Posterior vena cava (tissue), 2 donors: ENCODE data around the gene RAB34. TPM values are rescaled to one million over a fixed set of nuclear protein-coding genes. Genes with fewer than 3 reads are reported as not detected.
A peak's percentile ranks its signal among the peaks of the same experiment; 100 is the strongest.

Experiments used
- DNase-seq: peaks from one replicate; pipeline ENCODE4 v3.0.0-alpha.2; 2020; ENCODE audit warnings: low spot score
- intact Hi-C, 2 donors: fragments of 100-400 bp; cut with DNase I; formaldehyde crosslinking; loops; one replicate each; pipeline versions ENCODE4 v1.14.1 to v1.14.2; 2022 to 2023
- long read RNA-seq, 2 donors: library from polyadenylated mRNA; unstranded; transcript quantifications; one replicate each; pipeline ENCODE4 v2.0.0, GENCODE V29; 2020 to 2021
- total RNA-seq, 2 donors: library from RNA; stranded (reverse); fragmentation: NEBNext Ultra II Directional; extraction: Animal tissue kit (Norgen Biotek cat#: 25700); gene quantifications; one replicate each; pipeline ENCODE4 v1.2.1, GENCODE V29; 2021
- donor health status: DM: yes; HTN: yes; CAD: no.
- donor health status: DM: yes; HTN: yes; CAD: no.

Gene RAB34, protein sequence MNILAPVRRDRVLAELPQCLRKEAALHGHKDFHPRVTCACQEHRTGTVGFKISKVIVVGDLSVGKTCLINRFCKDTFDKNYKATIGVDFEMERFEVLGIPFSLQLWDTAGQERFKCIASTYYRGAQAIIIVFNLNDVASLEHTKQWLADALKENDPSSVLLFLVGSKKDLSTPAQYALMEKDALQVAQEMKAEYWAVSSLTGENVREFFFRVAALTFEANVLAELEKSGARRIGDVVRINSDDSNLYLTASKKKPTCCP
- 10 to 100 TPM; 75.0 to 90.2 TPM for total RNA-seq
- long read RNA-seq, donor 1, transcript RAB34-201 (11 exons, 1,592 nt) = minor isoform, 13 of 67 reads
- long read RNA-seq, donor 1, transcript RAB34-203 (10 exons, 1,597 nt) = minor isoform, 7 of 67 reads
- long read RNA-seq, donor 1, transcript RAB34-204 (10 exons, 1,766 nt) = major isoform, 25 of 67 reads
- long read RNA-seq, donor 1, partial matches to known transcripts = 5 of 67 reads
- long read RNA-seq, donor 1, other reads (novel, unspliced or antisense) = 14 of 67 reads
- long read RNA-seq, donor 2, transcript RAB34-201 (11 exons, 1,592 nt) = minor isoform, 118 of 555 reads
- long read RNA-seq, donor 2, transcript RAB34-204 (10 exons, 1,766 nt) = major isoform, 173 of 555 reads
- long read RNA-seq, donor 2, transcript RAB34-210 (11 exons, 863 nt) = minor isoform, 46 of 555 reads
- long read RNA-seq, donor 2, transcript RAB34-203 (10 exons, 1,597 nt) = minor isoform, 32 of 555 reads
- long read RNA-seq, donor 2, partial matches to known transcripts = 52 of 555 reads
- long read RNA-seq, donor 2, other reads (novel, unspliced or antisense) = 112 of 555 reads

DNA sequence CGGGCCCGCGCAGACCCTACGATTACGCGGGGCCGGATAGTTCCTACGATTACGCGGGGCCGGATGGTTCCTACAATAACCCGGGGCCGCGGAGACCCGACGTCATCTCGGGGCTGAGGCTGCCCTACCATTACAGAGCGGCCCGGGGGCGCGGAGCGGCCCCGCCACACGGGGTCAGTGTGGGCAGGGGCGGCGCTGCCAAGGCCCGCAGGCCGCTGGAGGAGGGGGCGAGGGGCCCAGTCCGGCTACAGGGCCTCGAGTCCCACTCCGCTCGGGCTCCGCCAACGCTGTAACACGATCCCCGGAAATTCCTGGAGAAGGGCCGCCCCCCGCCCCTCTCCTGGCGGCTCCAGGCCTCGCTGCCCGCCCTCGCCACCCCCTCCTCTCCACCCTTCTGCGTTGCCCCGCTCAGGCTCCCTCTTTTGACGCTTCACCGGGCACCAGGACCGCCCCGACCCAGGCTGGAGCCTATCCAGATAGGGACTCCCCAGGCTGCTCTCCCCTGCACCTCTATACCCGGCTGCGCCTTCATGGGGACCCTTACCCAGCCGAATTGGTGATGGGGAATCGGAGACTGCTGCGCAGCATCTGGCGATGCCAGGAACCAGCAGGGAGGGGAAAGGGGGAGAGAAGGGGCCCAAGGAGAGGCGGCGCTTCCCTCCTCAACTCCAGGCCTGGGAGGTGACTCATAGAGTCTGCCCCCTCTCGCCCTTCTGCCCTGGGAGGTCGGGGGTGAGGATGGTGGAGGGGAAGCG lies at the start of gene RAB34:
Gene RAB34, minus strand, starts transcription at position 291 of the 755 bp plus-strand sequence. CDS start 602 bp downstream, outside the sequence.
- intact Hi-C loops = no loop called here

DNA sequence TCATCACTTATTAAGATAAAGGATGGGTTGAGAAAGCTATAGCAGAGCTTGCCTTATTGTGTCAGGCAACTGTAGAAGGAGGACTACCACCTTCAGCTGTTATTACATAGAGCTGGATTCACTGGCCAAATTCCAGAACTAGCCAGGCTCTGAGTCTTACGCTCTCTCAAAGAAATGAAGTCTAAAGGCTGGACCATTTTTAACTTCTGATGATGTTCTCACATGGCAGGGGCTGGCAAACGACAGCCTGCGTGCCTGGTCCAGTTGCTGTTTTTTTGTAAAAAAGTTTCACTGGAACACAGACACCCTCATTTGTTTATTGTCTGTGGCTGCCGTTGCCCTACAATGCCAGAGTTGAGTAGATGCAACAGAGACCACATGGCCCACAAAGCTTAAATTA lies 47.4 kb upstream of the RAB34 start:
- no peak for DNase-seq
- intact Hi-C loops = loop anchor here in 1 of 2 donors (10.0 kb wide), 2 partner anchors 80 to 130 kb away; partner anchors contain the start of genes FAM222B and FLOT2

More for the DNA sequence above, at the start of gene RAB34:
- DNase-seq = peak; percentile 91

DNA sequence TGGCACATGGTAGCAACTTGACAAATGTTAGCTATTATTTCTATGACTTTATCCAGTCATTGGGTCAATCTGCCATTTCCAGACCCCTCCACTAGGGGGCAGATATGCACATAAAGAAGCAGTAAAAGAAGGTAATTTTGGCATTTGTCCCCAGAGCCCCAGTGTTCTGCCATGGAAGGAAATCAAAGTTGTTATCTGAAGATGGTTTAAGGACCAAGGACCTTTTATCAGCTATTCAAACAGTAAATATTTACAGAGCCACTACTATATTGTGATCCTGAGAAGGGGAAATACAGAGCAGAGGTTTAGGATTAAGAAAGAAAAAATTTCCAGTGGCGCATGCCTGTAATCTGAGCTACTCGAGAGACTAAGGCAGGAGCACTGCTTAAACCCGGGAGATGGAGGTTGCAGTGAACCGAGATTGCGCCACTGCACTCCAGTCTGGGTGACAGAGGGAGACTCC lies 46.2 kb upstream of the RAB34 start:
- peak; percentile 78 for DNase-seq
- intact Hi-C loops = loop anchor here (5.0 to 10.0 kb wide), 3 partner anchors 48 to 131 kb away; partner anchors contain the start of genes FAM222B (in 1 of the 2) and FLOT2 (in 1 of the 2)

DNA sequence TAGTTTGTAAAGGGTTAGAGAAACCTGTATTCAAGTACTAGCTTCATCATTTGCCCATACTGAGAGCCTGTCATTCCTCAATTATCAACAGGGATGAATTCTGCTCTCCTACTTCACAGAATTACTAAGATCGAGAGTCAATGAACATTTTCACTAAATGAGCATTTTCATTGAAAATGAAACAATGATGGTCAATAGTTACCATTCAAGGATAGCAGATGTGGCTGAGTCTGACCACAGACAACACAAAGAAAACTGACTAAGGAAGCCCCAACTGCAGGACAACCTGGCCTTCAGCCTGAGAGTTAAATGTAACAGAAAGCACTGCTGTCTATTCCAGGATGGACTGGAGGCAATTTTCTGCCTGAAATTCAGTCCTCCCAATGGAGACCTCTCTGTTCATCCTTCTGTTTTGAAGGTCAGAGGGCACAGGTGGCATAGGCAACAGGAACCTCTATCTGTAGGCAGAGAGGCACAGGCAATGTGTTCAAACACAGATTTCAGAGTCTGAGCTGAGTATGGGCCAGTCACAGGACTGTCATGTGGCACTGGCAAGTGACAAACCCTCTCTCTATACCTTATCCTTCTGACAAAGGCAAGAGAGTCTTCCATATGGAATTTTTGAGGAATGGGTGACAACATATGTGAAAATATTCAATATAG lies 45.6 kb upstream of the RAB34 start:
- intact Hi-C loops = loop anchor here (5.0 to 10.0 kb wide), 3 partner anchors 49 to 132 kb away; partner anchors contain the start of genes FAM222B (in 1 of the 2) and FLOT2 (in 1 of the 2)

DNA sequence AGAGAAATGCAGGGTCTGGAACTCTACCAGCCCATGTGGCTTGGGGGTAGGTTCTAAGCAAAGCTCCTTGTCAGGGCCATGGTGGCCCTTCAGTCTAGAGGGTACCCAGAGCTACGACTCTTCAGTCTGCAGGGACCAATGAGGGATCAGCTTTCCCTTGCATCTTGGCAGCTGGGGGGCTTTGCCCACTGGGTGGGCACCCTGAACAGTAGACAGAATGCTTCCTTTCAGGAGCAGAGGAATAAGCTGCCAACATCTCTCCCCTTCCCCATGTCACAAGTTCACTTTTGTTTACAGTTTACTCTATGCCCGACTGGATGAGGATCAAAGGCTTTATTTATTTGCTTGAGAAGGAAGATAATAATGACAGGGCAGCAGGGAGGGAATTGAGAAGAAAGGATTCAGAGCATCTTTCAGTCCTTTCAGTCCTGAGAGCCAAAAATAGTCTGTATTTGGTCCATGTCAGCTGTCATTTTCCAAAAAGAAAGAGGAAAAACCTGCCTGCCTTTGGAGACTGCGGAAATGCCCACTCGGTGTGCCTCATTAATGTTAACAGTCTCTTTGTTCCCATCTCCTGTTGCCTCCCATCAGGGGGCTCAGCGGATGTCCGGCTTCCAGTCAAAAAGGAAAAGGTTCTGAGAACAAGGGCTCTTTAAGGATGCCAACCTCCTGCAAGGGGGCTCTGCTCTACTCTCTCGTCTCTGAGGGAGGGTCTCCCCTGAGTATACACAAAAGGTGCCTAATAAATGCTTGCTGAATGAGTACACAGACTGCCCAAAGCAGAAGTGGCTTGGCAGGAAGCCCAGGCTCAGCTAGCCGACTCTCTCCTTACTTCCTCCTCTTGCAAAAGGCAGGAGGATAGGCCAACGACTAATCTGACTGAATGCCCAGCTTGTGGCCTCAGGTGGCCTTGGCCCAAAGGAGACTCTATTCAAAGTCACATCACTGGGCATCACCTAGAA lies 43.2 kb upstream of the RAB34 start:
- peak; percentile 90 for DNase-seq
- intact Hi-C loops = loop anchor here (5.0 to 10.0 kb wide), 3 partner anchors 51 to 134 kb away; partner anchors contain the start of genes FAM222B (in 1 of the 2) and FLOT2 (in 1 of the 2)

More for the DNA sequence above, 45.6 kb upstream of the RAB34 start:
- no peak for DNase-seq

DNA sequence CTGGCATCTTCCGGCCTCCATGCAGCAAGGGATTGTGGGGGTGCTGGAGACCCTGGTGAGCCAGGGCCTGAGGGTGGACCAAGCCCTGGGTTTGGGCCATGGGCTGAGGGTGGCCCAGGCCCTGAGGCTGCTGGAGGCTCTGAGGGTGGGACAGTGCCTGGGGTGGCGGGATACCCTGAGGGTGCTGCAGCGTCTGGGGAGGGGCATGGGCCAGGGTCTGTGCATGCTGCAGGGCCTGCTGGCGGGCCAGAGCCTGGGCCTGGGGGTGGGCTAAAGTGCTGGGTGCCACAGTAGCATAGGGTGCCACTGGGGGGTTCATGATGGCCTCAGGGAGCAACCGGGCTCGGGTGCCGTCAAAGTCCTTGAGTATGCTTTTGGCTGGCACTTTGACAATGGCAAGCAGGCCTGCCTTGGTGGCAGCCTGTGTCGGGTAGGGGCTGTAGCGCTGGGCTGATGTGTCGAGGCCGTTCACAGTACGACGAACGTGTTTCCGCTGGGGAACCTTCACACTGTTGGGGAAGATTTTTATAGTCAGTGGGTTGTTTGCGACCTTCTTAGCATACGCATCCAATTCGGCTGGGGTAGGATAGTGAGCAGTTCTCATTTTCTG lies 41.7 kb upstream of the RAB34 start:
- DNase-seq = peak; percentile 74
- intact Hi-C loops = loop anchor here (10.0 kb wide), 2 partner anchors 45 to 135 kb away; partner anchors contain the start of gene FLOT2 (in 1 of the 2)

DNA sequence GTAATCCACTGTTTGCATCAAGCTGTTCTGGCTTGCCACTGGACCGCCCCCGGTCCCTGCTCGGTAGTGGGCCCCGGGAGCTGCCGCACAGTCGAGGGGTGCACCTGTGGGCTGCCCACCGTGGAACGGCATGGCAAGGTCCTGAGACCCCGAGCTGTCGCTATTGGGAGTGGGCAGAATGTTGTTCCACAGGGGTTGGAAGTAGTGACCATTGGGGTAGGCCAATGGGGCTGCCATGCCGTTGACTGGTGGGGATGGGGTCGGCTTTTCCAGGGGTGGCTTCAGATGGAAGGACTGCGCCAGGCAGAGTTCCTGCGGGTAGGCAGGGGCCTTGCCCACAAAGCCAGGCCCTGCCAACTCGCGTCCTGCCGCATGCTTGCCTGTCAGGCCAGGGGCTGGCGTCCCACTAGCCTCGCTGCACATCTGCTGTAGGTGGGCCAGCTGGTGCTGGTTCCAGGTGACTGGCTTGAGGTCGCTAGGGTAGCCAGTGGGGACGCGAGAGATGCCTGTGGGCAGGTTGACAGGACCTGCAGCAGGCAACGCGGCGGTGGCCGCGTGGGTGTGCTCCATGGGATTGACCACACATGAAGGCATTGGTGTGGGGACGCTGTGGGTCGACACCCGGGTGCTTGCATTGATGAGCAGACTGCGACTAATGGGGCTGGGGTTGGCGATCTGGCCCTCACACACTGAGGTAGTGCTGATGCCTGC lies 40.9 kb upstream of the RAB34 start:
- DNase-seq = peak; percentile 75
- intact Hi-C loops = loop anchor here (10.0 kb wide), 2 partner anchors 46 to 136 kb away; partner anchors contain the start of gene FLOT2 (in 1 of the 2)

DNA sequence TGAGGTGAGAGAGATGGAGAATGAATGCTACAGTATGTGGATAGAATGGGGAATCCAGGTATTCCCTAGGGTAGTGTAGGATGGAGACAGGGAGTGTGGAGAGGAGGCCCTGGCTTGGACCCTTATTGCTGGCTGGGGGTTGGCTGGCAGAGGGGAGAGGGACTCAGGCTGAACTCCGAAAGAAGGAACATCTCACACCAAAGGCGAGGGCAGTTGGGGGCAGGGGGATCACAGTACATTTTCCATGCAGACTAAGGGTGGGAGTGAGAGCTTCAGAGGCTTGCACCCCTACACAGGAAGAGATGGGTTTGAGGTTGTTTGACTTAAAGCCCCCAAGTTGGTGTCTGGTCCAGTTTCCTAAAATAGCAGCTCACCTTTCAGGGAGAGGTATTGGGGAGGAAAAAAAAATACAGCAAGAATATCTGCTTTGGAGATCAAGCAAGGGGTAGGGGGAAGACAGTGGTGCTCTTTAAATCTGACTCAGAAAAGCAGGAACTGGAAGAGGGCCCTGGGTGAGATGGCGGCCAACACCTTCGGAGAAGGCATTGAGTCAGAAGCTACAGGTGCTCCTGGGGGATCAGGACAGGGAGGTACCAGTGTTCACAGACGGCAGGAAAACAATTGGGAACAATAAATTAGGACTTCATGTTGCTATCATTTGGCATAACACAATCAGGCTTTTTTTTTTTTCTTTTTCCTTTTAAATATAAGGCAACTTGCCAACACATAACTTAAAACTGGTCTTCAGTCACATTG lies 38.6 kb upstream of the RAB34 start:
- DNase-seq = peak; percentile 29
- intact Hi-C loops = loop anchor here (10.0 kb wide), 2 partner anchors 49 to 139 kb away; partner anchors contain the start of gene FLOT2 (in 1 of the 2)

DNA sequence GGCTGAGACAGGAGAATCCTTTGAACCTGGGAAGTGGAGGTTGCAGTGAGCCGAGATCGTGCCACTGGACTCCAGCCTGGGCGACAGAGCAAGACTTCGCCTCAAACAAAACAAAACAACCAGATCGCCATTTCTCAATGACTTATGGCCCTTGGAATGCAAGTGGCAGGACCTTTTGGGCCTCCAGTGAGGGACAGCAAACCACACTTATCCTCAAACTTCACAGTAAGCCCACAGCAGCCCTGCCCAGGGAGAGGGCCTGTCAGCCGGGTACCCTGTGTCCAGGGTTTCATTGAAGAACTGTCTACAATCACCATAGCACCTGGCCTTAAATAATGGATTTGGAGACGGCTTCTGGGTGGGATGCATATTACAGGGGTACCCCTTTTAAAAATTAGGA lies 37.8 kb upstream of the RAB34 start:
- DNase-seq = peak; percentile 23
- intact Hi-C loops = loop anchor here (10.0 kb wide), 2 partner anchors 49 to 139 kb away; partner anchors contain the start of gene FLOT2 (in 1 of the 2)

DNA sequence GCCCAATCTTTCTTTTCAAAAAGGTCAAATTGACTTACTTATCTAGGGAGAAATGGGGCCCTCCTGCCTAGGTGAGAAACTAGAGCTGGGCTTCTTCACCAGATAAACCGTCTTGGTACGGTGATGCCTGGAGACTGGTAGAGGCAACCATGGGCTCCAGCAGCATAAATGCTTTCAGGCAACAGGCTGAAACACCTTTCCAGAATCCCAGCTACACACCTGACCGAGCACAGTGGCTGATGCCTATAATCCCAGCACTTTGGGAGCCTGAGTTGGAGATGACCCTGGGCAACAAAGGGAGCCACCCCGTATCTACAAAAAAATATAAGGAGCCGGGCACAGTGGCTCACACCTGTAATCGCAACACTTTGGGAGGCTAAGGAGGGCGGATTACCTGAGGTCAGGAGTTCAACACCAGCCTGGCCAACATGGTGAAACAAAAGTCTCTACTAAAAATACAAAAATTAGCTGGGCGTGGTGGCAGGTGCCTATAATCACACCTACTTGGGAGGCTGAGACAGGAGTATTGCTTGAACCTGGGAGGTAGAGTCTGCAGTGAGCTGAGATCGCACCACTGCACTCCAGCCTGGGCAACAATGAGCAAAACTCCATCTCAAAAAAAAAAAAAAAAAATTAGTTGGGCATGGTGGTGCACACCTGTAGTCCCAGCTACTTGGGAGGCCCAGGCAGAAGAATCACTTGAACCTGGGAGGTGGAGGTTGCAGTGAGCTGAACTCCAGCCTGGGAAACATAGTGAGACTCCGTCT lies 34.1 kb upstream of the RAB34 start:
- peak; percentile 18 for DNase-seq
- intact Hi-C loops = loop anchor here (10.0 kb wide), 2 partner anchors 53 to 143 kb away; partner anchors contain the start of gene FLOT2 (in 1 of the 2)

DNA sequence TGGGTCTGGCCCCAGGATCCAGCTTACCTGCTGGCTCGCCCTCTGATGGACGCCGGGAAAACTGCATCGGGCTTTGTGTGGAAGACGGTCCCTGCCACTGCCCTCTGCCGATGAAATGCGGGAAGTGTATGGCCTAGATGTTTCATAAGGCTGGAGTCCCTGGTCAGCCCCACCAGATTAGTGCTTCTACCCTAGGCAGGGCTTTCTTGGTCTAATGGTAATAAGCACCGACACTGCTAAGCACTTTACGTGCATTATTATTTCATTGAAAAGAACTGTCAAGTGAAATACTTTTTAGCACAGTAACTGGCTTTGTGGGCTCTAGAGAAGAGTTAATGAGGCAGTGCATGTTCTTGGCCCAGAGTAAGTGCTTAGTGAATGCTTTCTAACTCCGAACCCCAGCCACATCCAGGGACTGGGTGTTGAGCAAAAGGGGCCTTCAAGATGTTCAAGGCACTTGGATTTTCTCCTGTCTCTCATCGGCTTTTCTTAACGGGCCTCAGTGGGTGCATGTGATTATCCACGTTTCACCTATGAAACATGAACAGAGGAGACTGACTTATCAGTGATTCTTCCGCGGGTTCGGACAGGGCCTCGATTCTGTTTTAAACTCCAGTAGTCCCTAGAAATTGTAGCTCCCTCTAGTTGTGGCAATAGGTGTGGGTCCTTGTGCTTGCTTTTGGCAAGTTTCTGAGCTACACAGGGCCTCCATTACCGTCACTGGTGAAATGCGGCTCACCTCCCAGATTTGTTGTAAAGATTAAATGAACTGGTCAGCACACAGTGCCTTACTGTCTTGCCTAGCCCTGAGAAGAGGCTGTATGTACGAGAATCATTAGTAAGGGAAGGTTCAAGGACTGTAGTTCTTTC lies 32.7 kb upstream of the RAB34 start:
- intact Hi-C loops = loop anchor here (10.0 kb wide), 2 partner anchors 54 to 144 kb away; partner anchors contain the start of gene FLOT2 (in 1 of the 2)
- peak; percentile 97 for DNase-seq

DNA sequence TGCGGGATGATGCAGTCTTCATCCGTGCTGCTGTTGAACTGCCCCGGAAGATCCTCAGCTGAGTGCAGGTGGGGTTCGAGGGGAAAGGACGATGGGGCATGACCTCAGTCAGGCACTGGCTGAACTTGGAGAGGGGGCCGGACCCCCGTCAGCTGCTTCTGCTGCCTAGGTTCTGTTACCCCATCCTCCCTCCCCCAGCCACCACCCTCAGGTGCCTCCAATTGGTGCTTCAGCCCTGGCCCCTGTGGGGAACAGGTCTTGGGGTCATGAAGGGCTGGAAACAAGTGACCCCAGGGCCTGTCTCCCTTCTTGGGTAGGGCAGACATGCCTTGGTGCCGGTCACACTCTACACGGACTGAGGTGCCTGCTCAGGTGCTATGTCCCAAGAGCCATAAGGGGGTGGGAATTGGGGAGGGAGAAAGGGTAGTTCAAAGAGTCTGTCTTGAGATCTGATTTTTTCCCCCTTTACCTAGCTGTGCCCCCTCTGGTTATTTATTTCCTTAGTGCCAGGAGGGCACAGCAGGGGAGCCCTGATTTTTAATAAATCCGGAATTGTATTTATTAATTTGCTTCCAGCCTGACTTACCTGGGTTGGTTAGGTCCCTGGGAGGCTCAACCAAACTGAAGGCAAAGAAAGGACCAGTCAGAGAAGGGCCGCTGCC lies 32.0 kb upstream of the RAB34 start:
- intact Hi-C loops = loop anchor here (10.0 kb wide), 2 partner anchors 55 to 145 kb away; partner anchors contain the start of gene FLOT2 (in 1 of the 2)
- DNase-seq = peak; percentile 79
